ENCODE results near the gene FADS2. TPM values are rescaled to one million over a fixed set of nuclear protein-coding genes. Genes with fewer than 3 reads are reported as not detected.

FADS2 gene
- total and polyA plus RNA-seq, 4 donors: 44.5 to 165 (median 78.8) TPM

- Histone ChIP-seq H3K27me3 (ENCODE audit: control insufficient read depth in 3 of 3, insufficient read depth in 3 of 3, low read length in 2 of 3) (no peaks in the 10 kb centered on the region), H3K4me1 (ENCODE audit: control insufficient read depth in 5 of 5, insufficient read depth in 5 of 5, low read length in 5 of 5) (peaks cover 0 to 26% (median 3%) of the 10 kb centered on the region in 5 donors), H3K9ac (ENCODE audit: insufficient read depth in 1 of 2, low read length in 2 of 2) (no peak overlapping the region), H3K27ac (ENCODE audit: low read depth in 1 of 2, low read length in 1 of 2) (no peak overlapping the region), H3K4me3 (no peak overlapping the region), H3K9me3 (ENCODE audit: control insufficient read depth in 4 of 4, insufficient read depth in 3 of 4, low read length in 3 of 4) (no peaks in the 10 kb centered on the region), H3K36me3 (ENCODE audit: control insufficient read depth in 4 of 4, insufficient read depth in 4 of 4, low read length in 4 of 4) (peaks cover 0 to 17% (median 9%) of the 10 kb centered on the region in 4 donors)
- ATAC-seq (ENCODE audit: insufficient read depth, low FRiP score) (no peak), DNase-seq (no peak)
- no peak for TF ChIP-seq CTCF (IDR thresholded peaks at IDR 0.05; ENCODE audit: control extremely low read depth, extremely low read depth)
- 90 to 93% methylated on average over 4 of the region's 4 CpGs for WGBS, 2 donors
These were observed 33.5 kb upstream of the FADS2 start for GRCh38 chr11:61794579-61794978.

GRCh38 chr11:61795459-61795858 lies 32.6 kb upstream of the FADS2 start:
- no peak overlapping the region for H3K27ac ChIP-seq (ENCODE audit: low read depth in 1 of 2, low read length in 1 of 2)
- ATAC-seq (ENCODE audit: insufficient read depth, low FRiP score): no peak
- no peak overlapping the region for H3K9ac ChIP-seq (ENCODE audit: insufficient read depth in 1 of 2, low read length in 2 of 2)
- TF ChIP-seq CTCF (IDR thresholded peaks at IDR 0.05; ENCODE audit: control extremely low read depth, extremely low read depth): no peak
- no peak overlapping the region for H3K4me3 ChIP-seq
- DNase-seq: no peak
- no peaks in the 10 kb centered on the region for H3K27me3 ChIP-seq (ENCODE audit: control insufficient read depth in 3 of 3, insufficient read depth in 3 of 3, low read length in 2 of 3)
- peaks cover 0 to 26% (median 3%) of the 10 kb centered on the region in 5 donors for H3K4me1 ChIP-seq (ENCODE audit: control insufficient read depth in 5 of 5, insufficient read depth in 5 of 5, low read length in 5 of 5)
- H3K9me3 ChIP-seq (ENCODE audit: control insufficient read depth in 4 of 4, insufficient read depth in 3 of 4, low read length in 3 of 4): no peaks in the 10 kb centered on the region
- H3K36me3 ChIP-seq (ENCODE audit: control insufficient read depth in 4 of 4, insufficient read depth in 4 of 4, low read length in 4 of 4): peaks cover 0 to 9% (median under 1%) of the 10 kb centered on the region in 4 donors
- 91 to 95% methylated on average over 12 of the region's 12 CpGs for WGBS, 2 donors

- Histone ChIP-seq H3K9ac (ENCODE audit: insufficient read depth in 1 of 2, low read length in 2 of 2) (no peak overlapping the region), H3K9me3 (ENCODE audit: control insufficient read depth in 4 of 4, insufficient read depth in 3 of 4, low read length in 3 of 4) (no peaks in the 10 kb centered on the region), H3K4me3 (no peak overlapping the region), H3K27ac (ENCODE audit: low read depth in 1 of 2, low read length in 1 of 2) (no peak overlapping the region), H3K36me3 (ENCODE audit: control insufficient read depth in 4 of 4, insufficient read depth in 4 of 4, low read length in 4 of 4) (peaks cover 0 to 11% (median 0%) of the 10 kb centered on the region in 4 donors), H3K4me1 (ENCODE audit: control insufficient read depth in 5 of 5, insufficient read depth in 5 of 5, low read length in 5 of 5) (peaks cover 0 to 26% (median 3%) of the 10 kb centered on the region in 5 donors), H3K27me3 (ENCODE audit: control insufficient read depth in 3 of 3, insufficient read depth in 3 of 3, low read length in 2 of 3) (no peaks in the 10 kb centered on the region)
- DNase-seq: no peak
- WGBS, 2 donors: 94 to 95% methylated on average over 18 of the region's 18 CpGs
- TF ChIP-seq CTCF (IDR thresholded peaks at IDR 0.05; ENCODE audit: control extremely low read depth, extremely low read depth): no peak
- no peak for ATAC-seq (ENCODE audit: insufficient read depth, low FRiP score)
These were observed 32.1 kb upstream of the FADS2 start for GRCh38 chr11:61795876-61796526.
